GM19239 (cell line): ENCODE data around the gene COX19.
A peak's percentile ranks its signal among the peaks of the same experiment; 100 is the strongest.
"Not testable (repeated sequence)": the region's sequence is repeated elsewhere in the genome, so short reads cannot be mapped to it uniquely, and the experiment has no call there.

Experiments
- DNase-seq: peaks from one replicate; pipeline ENCODE4 v3.0.0; 2011; ENCODE audit warnings: low spot score; ENCODE audit not compliant: insufficient read length
- FAIRE-seq: peaks from 2 replicates; lab custom pipeline; 2011; peaks lifted over from hg19 to GRCh38; lab: Jason Lieb, UNC

COX19 gene

GRCh38 chr7:949021-949934 lies 26.1 kb downstream of the COX19 start:
- peak; percentile 79 for FAIRE-seq
- no peak for DNase-seq

DNA sequence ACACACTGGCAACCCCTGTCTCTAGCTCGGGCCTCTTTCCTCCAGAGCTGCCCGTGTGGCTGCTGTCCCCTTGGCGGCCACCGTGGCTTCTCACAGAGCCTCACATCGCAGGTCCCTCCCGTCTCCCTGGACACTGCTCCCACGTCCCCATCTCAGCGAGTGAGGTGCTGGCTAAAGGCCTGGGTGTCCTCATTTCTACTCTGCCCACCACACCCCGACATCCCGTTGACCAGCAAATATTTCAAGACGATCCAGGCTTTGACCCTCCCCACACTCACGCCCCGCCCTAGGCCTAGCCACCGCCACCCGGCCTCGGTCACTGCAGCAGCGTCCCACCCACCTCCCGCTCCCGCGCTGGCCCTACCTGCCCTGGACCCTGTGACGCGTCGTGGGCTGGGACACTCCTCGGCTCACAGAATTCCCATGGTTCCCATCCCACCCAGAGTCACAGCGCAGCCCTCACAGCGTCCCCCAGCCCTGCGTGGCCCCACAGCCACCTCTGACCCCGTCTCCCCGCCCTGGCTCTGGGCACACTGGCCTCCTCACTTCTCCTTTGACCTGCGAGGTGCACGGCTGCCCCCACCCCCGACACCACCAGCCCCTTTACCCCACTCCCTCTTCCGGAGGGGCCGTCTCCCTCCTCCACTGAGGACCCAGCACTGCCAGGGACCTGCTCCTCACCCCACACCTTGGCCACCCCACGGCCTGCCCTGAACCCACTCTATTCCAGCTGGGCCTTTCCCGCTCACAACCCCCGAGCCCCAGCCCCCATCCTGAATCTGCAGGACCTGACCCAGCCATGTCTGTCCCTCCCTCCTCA lies 27.7 kb downstream of the COX19 start:
- FAIRE-seq, result no peak
- DNase-seq, result no peak

- FAIRE-seq, result no peak
Measured at GRCh38 chr7:946256-946996, 28.9 kb downstream of the COX19 start.

DNA sequence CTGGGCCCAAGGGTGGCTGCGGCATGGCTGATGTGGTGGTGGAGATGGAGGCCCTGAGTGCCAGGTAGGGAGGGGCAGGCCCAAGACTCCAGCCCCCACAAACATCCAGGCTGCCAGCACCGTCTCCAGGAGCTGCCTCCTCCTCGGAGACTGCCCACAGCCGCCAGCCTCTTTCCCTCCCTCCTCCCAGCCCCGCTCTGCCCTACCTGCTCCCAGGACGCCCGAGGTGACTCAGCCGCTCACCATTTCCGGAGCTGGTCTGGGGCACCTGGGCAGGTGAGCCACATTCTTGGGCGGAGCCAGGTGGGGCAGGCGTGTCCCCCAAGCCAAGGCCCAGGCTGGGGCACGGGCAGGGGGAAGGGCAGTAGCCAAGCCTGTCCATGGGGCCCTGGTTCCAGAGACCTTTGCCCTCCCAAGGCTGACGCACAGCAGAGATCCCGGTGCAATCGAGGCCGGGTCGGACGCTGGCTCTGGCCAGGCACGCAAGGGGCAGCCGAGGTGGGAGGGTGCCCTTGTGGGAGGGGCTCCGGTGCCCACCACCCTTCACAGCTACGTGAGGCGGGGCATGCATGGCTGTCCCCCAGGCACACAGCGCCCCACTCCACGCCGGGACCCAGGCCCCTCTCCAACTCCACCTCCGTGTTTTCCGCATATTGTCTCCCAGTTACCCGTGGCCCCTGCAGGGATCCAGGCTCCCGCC lies 29.6 kb downstream of the COX19 start:
- DNase-seq (no peak), FAIRE-seq (no peak)

More at GRCh38 chr7:946256-946996, 28.9 kb downstream of the COX19 start:
- DNase-seq, result no peak

GRCh38 chr7:945147-945555 lies 30.2 kb downstream of the COX19 start:
- FAIRE-seq (no peak), DNase-seq (no peak)

- FAIRE-seq, result no peak
- DNase-seq, result no peak
Measured at GRCh38 chr7:944744-945143, 30.6 kb downstream of the COX19 start.

- FAIRE-seq, DNase-seq: not testable (repeated sequence)
Measured at GRCh38 chr7:943793-944192, 31.6 kb downstream of the COX19 start.

- DNase-seq, result no peak
Measured at GRCh38 chr7:940599-941408, 34.5 kb downstream of the COX19 start.

DNA sequence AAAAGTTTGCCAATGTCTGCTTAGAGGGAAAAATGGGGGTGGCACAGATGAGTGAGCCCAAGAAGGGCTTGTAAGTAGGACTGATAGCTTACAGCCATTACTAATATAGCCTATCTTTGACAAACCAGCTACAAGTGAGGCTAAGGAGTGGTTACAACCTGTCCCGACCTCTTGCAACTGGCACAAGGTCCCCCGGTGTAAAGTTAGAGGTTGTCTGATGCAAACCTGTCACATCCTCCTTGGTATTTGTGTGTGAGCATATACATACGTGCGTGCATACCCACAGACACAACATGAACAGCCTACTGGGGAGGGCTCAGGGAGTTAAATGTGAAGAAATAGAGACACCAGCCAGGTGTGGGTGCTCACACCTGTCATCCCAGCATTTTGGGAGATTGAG lies 35.5 kb downstream of the COX19 start:
- FAIRE-seq, result no peak
- no peak for DNase-seq

More at GRCh38 chr7:940599-941408, 34.5 kb downstream of the COX19 start:
- peak; percentile 40 for FAIRE-seq

GRCh38 chr7:938546-939185 lies 36.7 kb downstream of the COX19 start:
- DNase-seq, result no peak
- FAIRE-seq, result no peak

DNA sequence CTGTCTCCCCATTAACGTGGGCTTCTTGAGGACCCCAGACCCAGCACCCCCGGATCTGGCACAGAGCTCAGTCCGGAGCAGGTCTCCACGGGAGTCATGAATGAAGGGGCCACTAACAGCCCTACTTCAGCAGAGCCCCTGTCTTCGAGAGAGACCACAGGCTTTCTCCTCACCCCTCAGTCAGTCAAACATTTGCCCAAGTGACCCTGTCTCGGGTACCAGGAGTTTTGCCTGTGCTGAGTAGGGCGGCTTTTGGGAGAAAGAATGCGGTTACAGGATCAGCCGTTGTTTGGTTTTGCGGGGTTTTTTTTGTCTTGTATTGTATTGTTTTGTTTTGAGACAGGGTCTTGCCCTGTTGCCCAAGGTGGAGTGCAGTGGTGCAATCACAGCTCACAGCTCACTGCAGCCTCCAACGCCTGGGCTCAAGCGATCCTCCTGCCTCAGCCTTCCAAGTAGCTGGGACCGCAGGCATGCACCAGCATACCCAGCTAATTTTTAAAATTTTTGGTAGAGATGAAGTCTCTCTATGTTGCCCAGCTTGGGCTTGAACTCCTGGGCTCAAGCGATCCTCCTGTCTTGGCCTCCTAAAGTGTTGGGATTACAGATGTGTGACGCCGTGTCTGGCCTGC lies 37.4 kb downstream of the COX19 start:
- FAIRE-seq, result no peak
- DNase-seq, result no peak

- DNase-seq (peak; percentile 93), FAIRE-seq (peak; percentile 98)
Measured at GRCh38 chr7:936386-937054, 38.8 kb downstream of the COX19 start.

- no peak for DNase-seq
- no peak for FAIRE-seq
Measured at GRCh38 chr7:935874-936385, 39.4 kb downstream of the COX19 start.

DNA sequence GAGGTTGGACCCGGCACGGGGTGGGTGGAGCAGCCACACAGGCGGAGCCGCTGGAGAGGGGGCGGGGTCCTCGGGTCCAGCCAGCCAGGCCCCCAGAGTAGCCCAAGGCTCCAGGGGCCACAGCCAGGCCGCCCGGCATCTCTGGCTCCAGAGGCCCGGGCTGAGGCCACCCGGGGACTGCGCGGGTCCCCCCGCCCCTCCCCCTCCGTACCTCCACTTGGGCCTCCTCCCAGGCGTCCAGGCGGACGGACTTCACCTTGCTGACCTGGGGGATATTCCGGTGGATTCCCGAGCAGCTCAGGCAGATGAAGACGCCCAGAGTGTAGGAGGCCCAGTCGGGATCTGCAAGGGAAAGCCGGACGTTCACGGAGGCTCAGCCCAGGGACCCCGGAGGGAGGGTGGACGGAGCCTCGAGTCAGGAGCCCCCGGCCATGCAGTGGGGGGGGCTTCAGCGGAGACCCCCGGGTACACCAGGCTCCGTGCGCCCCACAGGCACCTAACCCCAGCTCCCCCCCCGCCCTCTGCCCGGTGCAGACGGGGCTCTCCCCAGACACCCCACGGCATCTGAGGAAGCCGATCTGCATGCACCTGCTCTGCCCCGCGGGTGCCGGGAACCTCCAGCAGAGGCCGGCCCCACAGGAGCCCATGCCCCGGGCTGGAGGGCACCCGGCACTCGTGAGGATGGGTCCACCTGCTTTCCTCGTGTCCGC lies 40.0 kb downstream of the COX19 start:
- FAIRE-seq, result no peak
- no peak for DNase-seq

DNA sequence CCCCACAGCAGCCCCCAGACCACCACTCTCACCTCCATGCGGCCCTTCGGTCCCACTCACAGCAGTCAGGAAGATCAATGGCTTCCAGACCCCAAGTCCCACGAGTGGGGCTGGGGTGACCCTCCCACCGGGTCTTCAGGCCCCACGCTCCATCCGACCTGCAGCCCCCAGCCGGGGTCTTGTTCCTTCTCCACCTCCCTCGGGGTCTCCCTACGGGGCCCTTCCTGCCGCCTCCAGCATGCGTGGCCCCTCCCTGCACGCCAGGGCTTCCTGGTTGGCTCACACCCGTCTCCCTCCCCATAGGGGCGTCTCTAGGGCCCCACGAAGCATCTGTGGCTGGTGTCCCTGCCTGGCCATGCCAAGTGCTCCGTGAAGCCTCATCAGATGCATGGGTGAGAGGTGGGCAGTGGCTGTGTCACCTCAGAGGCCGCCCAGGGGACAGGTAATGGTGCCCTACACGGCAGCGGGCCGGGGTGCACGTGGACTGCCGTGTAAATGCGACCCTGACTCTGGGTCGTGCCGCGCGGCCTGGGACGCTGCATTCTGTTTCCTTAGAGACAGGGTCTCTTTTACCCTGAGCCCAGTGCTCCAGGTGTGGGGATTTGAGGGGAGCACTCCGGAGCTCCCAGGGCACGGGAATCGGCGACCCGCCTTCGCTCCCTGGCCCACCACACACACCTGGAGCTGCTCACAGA lies 40.7 kb downstream of the COX19 start:
- no peak for FAIRE-seq

GRCh38 chr7:932651-932975 lies 42.7 kb downstream of the COX19 start:
- DNase-seq (no peak), FAIRE-seq (no peak)

More for the DNA sequence above, 40.7 kb downstream of the COX19 start:
- DNase-seq, result no peak
